HG03354 (cell line): ENCODE measurements around the gene ANKRD23.
A peak's percentile ranks its signal among the peaks of the same experiment; 100 is the strongest.
"Not testable (repeated sequence)": the region's sequence is repeated elsewhere in the genome, so short reads cannot be mapped to it uniquely, and the experiment has no call there.

Source experiments
- ATAC-seq: cut with Tn5 transposase; IDR thresholded peaks from one replicate; pipeline ENCODE4 v1.9.1; 2021; ENCODE audit warnings: mild to moderate bottlenecking; ENCODE audit not compliant: unreplicated experiment, poor library complexity, severe bottlenecking

ANKRD23 gene

GRCh38 chr2:96865654-96866053 lies 21.8 kb upstream of the ANKRD23 start:
- ATAC-seq: no peak

GRCh38 chr2:96864343-96865091 lies 20.7 kb upstream of the ANKRD23 start:
- ATAC-seq: no peak

GRCh38 chr2:96863575-96864342 lies 19.9 kb upstream of the ANKRD23 start:
- no peak for ATAC-seq

GRCh38 chr2:96863056-96863455 lies 19.2 kb upstream of the ANKRD23 start:
- ATAC-seq: not testable (repeated sequence)

- ATAC-seq: no peak
Measured at GRCh38 chr2:96861074-96861473, 17.3 kb upstream of the ANKRD23 start.

GRCh38 chr2:96860065-96861029 lies 16.5 kb upstream of the ANKRD23 start:
- ATAC-seq: no peak

- no peak for ATAC-seq
Measured at GRCh38 chr2:96859681-96860064, 15.9 kb upstream of the ANKRD23 start.

- no peak for ATAC-seq
Measured at GRCh38 chr2:96859099-96859649, 15.4 kb upstream of the ANKRD23 start.

- peak; percentile 91 for ATAC-seq
Measured at GRCh38 chr2:96857667-96858372, 14.0 kb upstream of the ANKRD23 start, which contains the start of gene ANKRD39. Gene ANKRD39, minus strand, starts transcription at chr2:96858016. Its CDS starts 29 bp downstream, at chr2:96857987.

- peak; percentile 0 for ATAC-seq
Measured at GRCh38 chr2:96856776-96857666, 13.2 kb upstream of the ANKRD23 start.

GRCh38 chr2:96853321-96853720 lies 9.5 kb upstream of the ANKRD23 start:
- ATAC-seq: no peak

- ATAC-seq: no peak
Measured at GRCh38 chr2:96852667-96853066, 8.8 kb upstream of the ANKRD23 start.

GRCh38 chr2:96848264-96848663 lies 4.4 kb upstream of the ANKRD23 start:
- ATAC-seq: no peak

GRCh38 chr2:96847586-96847985 lies 3.8 kb upstream of the ANKRD23 start:
- ATAC-seq: no peak

GRCh38 chr2:96846825-96847224 lies 3.0 kb upstream of the ANKRD23 start:
- ATAC-seq: no peak

- no peak for ATAC-seq
Measured at GRCh38 chr2:96844405-96844808, 586 bp upstream of the ANKRD23 start.

- ATAC-seq: no peak
Measured at GRCh38 chr2:96842600-96842999, 1.2 kb downstream of the ANKRD23 start.
